ENCODE measurements around the gene PAX2. TPM values are rescaled to one million over a fixed set of nuclear protein-coding genes. Genes with fewer than 3 reads are reported as not detected.

Gene PAX2
- total and polyA plus RNA-seq, 4 donors, result not detected

GRCh38 chr10:100735337-100736143 is 9.8 kb upstream of the PAX2 start:
- H3K27me3 ChIP-seq (ENCODE audit: control insufficient read depth in 4 of 4, insufficient read depth in 4 of 4, low read length in 3 of 4), result peaks cover 11 to 32% (median 17%) of the 10 kb centered on the region in 4 donors
- no peak overlapping the region for H3K9ac ChIP-seq (ENCODE audit: low read depth in 1 of 2, low read length in 2 of 2)
- H3K27ac ChIP-seq (ENCODE audit: low read depth in 1 of 2, low read length in 2 of 2), result no peak overlapping the region
- no peak for DNase-seq (ENCODE audit: low spot score)
- TF ChIP-seq REST (IDR thresholded peaks at IDR 0.05) (no peak), GABPA (IDR thresholded peaks at IDR 0.05 in 1 of 2, conservative IDR thresholded peaks at IDR 0.05 in 1 of 2) (no peak), NR2F2 (IDR thresholded peaks at IDR 0.05) (no peak), RXRA (IDR thresholded peaks at IDR 0.05) (no peak), EGR1 (IDR thresholded peaks at IDR 0.05; ENCODE audit: low read depth in 2 of 2) (no peak), SP1 (IDR thresholded peaks at IDR 0.05) (no peak), ZBTB33 (IDR thresholded peaks at IDR 0.05) (no peak), FOXA2 (IDR thresholded peaks at IDR 0.05) (no peak), JUND (IDR thresholded peaks at IDR 0.05) (no peak), CTCF (IDR thresholded peaks at IDR 0.05; ENCODE audit: low read depth, low read length, missing input control) (no peak), FOXA1 (IDR thresholded peaks at IDR 0.05) (no peak), TAF1 (conservative IDR thresholded peaks at IDR 0.05) (no peak), HNF4A (conservative IDR thresholded peaks at IDR 0.05) (no peak), YY1 (IDR thresholded peaks at IDR 0.05) (no peak), ATF3 (IDR thresholded peaks at IDR 0.05) (no peak), MAX (IDR thresholded peaks at IDR 0.05) (no peak), HNF4G (IDR thresholded peaks at IDR 0.05) (no peak), RAD21 (IDR thresholded peaks at IDR 0.05) (no peak)
- WGBS, result 8% methylated on average over 73 of the region's 73 CpGs
- peaks cover 12 to 30% (median 19%) of the 10 kb centered on the region in 4 donors for H3K4me1 ChIP-seq (ENCODE audit: control insufficient read depth in 4 of 4, insufficient read depth in 4 of 4, low read length in 3 of 4)
- no peaks in the 10 kb centered on the region for H3K9me3 ChIP-seq (ENCODE audit: control insufficient read depth in 4 of 4, low read length in 3 of 4)
- H3K36me3 ChIP-seq (ENCODE audit: control insufficient read depth in 4 of 4, insufficient read depth in 3 of 4, low read depth in 1 of 4, low read length in 3 of 4), result no peaks in the 10 kb centered on the region
- H3K4me3 ChIP-seq (ENCODE audit: low read depth in 1 of 3, low read length in 3 of 3), result no peak overlapping the region

Data from liver (tissue), 9 donors.